ENCODE results near the gene NCOR2. TPM values are rescaled to one million over a fixed set of nuclear protein-coding genes. Genes with fewer than 3 reads are reported as not detected.
A peak's percentile ranks its signal among the peaks of the same experiment; 100 is the strongest.

The NCOR2 gene
- total and polyA plus RNA-seq, 2 donors (not counting 1 experiment from before 2014, with no cell fraction given), result 25.9 to 144 TPM

DNA sequence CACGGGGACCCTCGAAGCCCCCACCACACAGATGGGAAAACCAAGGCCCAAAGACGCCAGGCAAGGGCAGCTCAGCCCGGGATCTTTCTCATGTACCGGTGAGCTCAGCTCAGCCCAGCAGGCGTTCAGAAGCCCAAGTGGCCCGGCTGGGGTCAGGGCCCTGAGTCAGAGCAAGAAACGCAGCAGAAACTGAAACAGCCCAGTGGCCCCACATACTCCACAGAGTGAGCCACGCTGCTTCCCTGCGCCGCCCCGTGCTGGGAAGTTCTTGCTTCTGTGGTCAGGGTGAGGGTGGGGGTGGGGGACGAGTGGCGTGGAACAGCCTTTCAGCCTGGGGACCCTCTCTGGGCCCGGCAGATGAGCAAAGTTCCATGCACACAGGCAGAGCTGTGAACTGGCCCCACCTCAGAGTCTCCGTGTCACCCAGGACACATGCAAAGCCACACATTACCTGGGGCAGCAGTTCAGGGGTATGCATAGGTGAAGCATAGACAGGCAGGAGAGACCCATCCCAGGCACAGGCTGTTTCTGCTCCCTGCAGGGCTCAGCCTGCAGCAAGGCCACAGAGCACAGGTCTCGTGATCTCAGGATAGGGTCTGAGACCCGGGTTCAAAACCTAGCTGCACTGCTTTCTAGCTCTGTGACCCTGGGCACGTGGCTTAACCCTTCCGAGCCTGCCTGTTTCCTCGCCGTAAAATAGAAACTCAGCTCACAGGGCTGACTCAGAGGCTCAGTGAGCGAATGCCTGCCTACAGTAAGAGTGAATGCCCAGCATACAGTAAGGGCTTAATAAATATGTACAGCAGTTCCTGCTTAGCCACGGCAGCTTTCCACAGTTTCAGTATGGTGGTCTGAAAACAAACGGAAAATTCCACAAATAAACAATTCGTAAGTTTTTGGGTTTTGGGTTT is 21.6 kb downstream of the NCOR2 start:
- Histone ChIP-seq H4K20me1 (ENCODE audit: control insufficient read depth, insufficient read depth, low read length, poor library complexity, severe bottlenecking) (peaks cover 92% of the 10 kb centered on the region), H3K27ac (ENCODE audit: low read length in 2 of 2) (no peak overlapping the region), H3K27me3 (replicated peaks in 1 of 4; ENCODE audit: control extremely low read depth in 1 of 4, control insufficient read depth in 3 of 4, insufficient read depth in 4 of 4, low read length in 3 of 4) (no peaks in the 10 kb centered on the region), H3K9me3 (ENCODE audit: control extremely low read depth in 1 of 3, control insufficient read depth in 2 of 3, insufficient read depth in 1 of 3, low read length in 2 of 3) (no peaks in the 10 kb centered on the region), H3K4me3 (ENCODE audit: control extremely low read depth in 1 of 5, extremely low read depth in 1 of 5, insufficient read depth in 1 of 5, low read depth in 2 of 5, low read length in 4 of 5) (no peak overlapping the region), H3K4me1 (ENCODE audit: control insufficient read depth in 2 of 2, insufficient read depth in 2 of 2, low read length in 2 of 2) (peaks cover 53 to 71% of the 10 kb centered on the region in 2 donors), H3K79me2 (ENCODE audit: control insufficient read depth, insufficient read depth, low read length) (peaks cover 97% of the 10 kb centered on the region), H3K36me3 (replicated peaks in 1 of 2; ENCODE audit: control extremely low read depth in 1 of 2, control insufficient read depth in 1 of 2, extremely low read depth in 1 of 2, insufficient read depth in 2 of 2, low read length in 1 of 2) (peaks cover 0 to 4% of the 10 kb centered on the region in 2 experiments), H3K9ac (ENCODE audit: low read length) (no peak overlapping the region), H2AFZ (ENCODE audit: insufficient read depth, low read depth, low read length, poor library complexity, severe bottlenecking) (no peak overlapping the region), H3K4me2 (replicated peaks; ENCODE audit: low read depth, low read length, poor library complexity, severe bottlenecking) (peak overlapping the region; percentile 58)
- Mint-ChIP-seq H3K9me3 (ENCODE audit: insufficient read depth) (no peaks in the 10 kb centered on the region), H3K27me3 (no peaks in the 10 kb centered on the region), H3K4me1 (peaks cover 70% of the 10 kb centered on the region), H3K4me3 (peak overlapping the region; percentile 64), H3K27ac (peak overlapping the region; percentile 65)
- TF ChIP-seq, protein P1, sequence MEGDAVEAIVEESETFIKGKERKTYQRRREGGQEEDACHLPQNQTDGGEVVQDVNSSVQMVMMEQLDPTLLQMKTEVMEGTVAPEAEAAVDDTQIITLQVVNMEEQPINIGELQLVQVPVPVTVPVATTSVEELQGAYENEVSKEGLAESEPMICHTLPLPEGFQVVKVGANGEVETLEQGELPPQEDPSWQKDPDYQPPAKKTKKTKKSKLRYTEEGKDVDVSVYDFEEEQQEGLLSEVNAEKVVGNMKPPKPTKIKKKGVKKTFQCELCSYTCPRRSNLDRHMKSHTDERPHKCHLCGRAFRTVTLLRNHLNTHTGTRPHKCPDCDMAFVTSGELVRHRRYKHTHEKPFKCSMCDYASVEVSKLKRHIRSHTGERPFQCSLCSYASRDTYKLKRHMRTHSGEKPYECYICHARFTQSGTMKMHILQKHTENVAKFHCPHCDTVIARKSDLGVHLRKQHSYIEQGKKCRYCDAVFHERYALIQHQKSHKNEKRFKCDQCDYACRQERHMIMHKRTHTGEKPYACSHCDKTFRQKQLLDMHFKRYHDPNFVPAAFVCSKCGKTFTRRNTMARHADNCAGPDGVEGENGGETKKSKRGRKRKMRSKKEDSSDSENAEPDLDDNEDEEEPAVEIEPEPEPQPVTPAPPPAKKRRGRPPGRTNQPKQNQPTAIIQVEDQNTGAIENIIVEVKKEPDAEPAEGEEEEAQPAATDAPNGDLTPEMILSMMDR (IDR thresholded peaks at IDR 0.05), result no peak
- no peak for TF ChIP-seq EZH2 (IDR thresholded peaks at IDR 0.05; ENCODE audit: borderline replicate concordance, insufficient read depth, low read depth, low read length, poor library complexity, severe bottlenecking)
- 48% methylated on average over 20 of the region's 26 CpGs for WGBS (ENCODE audit: insufficient coverage)
- intact Hi-C loops (cut with micrococcal nuclease), result no loop called here
- ChIA-PET POLR2A (interaction anchor here (0.6 kb wide), 1 partner anchor 31 kb away, joined by 3 read pairs; no protein-coding TSS in a partner anchor), CTCF (no interaction called here)
- ATAC-seq (ENCODE audit: low read depth) (peak; percentile 67), DNase-seq (peak; percentile 49)

DNA sequence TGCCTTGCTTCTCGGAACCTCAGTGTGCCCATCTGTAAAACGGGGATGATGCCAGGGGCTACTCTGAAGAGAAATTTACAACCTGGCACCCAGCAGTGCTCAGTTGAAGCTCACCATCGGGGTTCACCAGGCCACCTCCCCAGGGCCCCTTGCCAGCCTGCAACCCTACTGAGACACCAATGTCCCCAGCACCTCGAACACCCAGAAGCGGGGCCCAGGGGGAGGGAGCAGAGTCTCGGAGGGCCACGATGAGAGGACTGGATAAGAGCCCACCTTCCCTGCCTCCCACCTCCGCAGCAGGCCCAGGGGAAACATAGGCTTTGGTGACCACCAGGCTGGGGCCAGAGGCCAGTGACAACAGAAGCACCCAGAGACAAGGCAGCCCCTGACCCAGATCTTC is 22.4 kb downstream of the NCOR2 start:
- no peak for TF ChIP-seq EZH2 (IDR thresholded peaks at IDR 0.05; ENCODE audit: borderline replicate concordance, insufficient read depth, low read depth, low read length, poor library complexity, severe bottlenecking)
- TF ChIP-seq, protein P1 (IDR thresholded peaks at IDR 0.05), result no peak
- H3K4me2 ChIP-seq (replicated peaks; ENCODE audit: low read depth, low read length, poor library complexity, severe bottlenecking), result peak overlapping the region; percentile 58
- H3K9ac ChIP-seq (ENCODE audit: low read length), result no peak overlapping the region
- no peak overlapping the region for H3K4me3 ChIP-seq (ENCODE audit: control extremely low read depth in 1 of 5, extremely low read depth in 1 of 5, insufficient read depth in 1 of 5, low read depth in 2 of 5, low read length in 4 of 5)
- H3K36me3 ChIP-seq (replicated peaks in 1 of 2; ENCODE audit: control extremely low read depth in 1 of 2, control insufficient read depth in 1 of 2, extremely low read depth in 1 of 2, insufficient read depth in 2 of 2, low read length in 1 of 2), result peaks cover 0 to 4% of the 10 kb centered on the region in 2 experiments
- WGBS (ENCODE audit: insufficient coverage), result 77% methylated on average over 7 of the region's 8 CpGs
- H3K4me1 Mint-ChIP-seq, result peaks cover 62% of the 10 kb centered on the region
- H4K20me1 ChIP-seq (ENCODE audit: control insufficient read depth, insufficient read depth, low read length, poor library complexity, severe bottlenecking), result peaks cover 92% of the 10 kb centered on the region
- peaks cover 97% of the 10 kb centered on the region for H3K79me2 ChIP-seq (ENCODE audit: control insufficient read depth, insufficient read depth, low read length)
- no peak overlapping the region for H3K27ac Mint-ChIP-seq
- no peaks in the 10 kb centered on the region for H3K9me3 ChIP-seq (ENCODE audit: control extremely low read depth in 1 of 3, control insufficient read depth in 2 of 3, insufficient read depth in 1 of 3, low read length in 2 of 3)
- no peaks in the 10 kb centered on the region for H3K9me3 Mint-ChIP-seq (ENCODE audit: insufficient read depth)
- peaks cover 45 to 63% of the 10 kb centered on the region in 2 donors for H3K4me1 ChIP-seq (ENCODE audit: control insufficient read depth in 2 of 2, insufficient read depth in 2 of 2, low read length in 2 of 2)
- CTCF ChIA-PET, result no interaction called here
- intact Hi-C loops (cut with micrococcal nuclease), result loop anchor here (1.0 kb wide), 1 partner anchor 23 kb away; no protein-coding TSS in a partner anchor
- POLR2A ChIA-PET, result no interaction called here
- no peak overlapping the region for H3K27ac ChIP-seq (ENCODE audit: low read length in 2 of 2)
- H3K4me3 Mint-ChIP-seq, result peak overlapping the region; percentile 64
- H2AFZ ChIP-seq (ENCODE audit: insufficient read depth, low read depth, low read length, poor library complexity, severe bottlenecking), result no peak overlapping the region
- no peaks in the 10 kb centered on the region for H3K27me3 Mint-ChIP-seq
- DNase-seq (no peak), ATAC-seq (ENCODE audit: low read depth) (no peak)
- no peaks in the 10 kb centered on the region for H3K27me3 ChIP-seq (replicated peaks in 1 of 4; ENCODE audit: control extremely low read depth in 1 of 4, control insufficient read depth in 3 of 4, insufficient read depth in 4 of 4, low read length in 3 of 4)

Measured in B cell (primary cell).